BJ (cell line): ENCODE results near the gene PAK5. TPM values are rescaled to one million over a fixed set of nuclear protein-coding genes. Genes with fewer than 3 reads are reported as not detected.

Experiments
- CTCF ChIA-PET: fragments of 350-600 bp; formaldehyde crosslinking; extraction: SDS; loops from one replicate; lab custom pipeline; 2021; ENCODE audit warnings: antibody characterized with exemption, inconsistent platforms; lab: Yijun Ruan, JAX
- POLR2A ChIA-PET: fragments of 300-600 bp; sonication (Branson Sonifier 250); formaldehyde crosslinking; extraction: SDS; loops from one replicate; lab custom pipeline; 2021; ENCODE audit warnings: antibody characterized with exemption; lab: Charles Lee
- DNase-seq: peaks from one replicate; pipeline ENCODE4 v3.0.0-alpha.2; 2011; ENCODE audit warnings: low read depth
- H3K27me3 ChIP-seq: 2 replicates; pipeline ENCODE4 v1.6.0; 2011; ENCODE audit warnings: low read length; ENCODE audit not compliant: control insufficient read depth, insufficient read depth
- H3K36me3 ChIP-seq: 2 replicates; pipeline ENCODE4 v1.5.1; 2011; ENCODE audit warnings: low read length; ENCODE audit not compliant: control insufficient read depth, insufficient read depth
- H3K4me3 ChIP-seq: 2 replicates; pipeline ENCODE4 v1.5.1; 2011; ENCODE audit warnings: low read depth, mild to moderate bottlenecking, control low read depth, low read length
- CTCF ChIP-seq: IDR thresholded peaks from 2 replicates; pipeline ENCODE4 v1.5.1; 2011; ENCODE audit warnings: low read depth, mild to moderate bottlenecking, control low read depth, inconsistent platforms, low read length, moderate library complexity; ENCODE audit not compliant: insufficient read depth
- polyA plus RNA-seq: library from polyadenylated mRNA; depleted of rRNA; stranded (reverse); fragments of >200 nt; gene quantifications from 2 replicates; pipeline ENCODE4 v1.2.3, GENCODE V29; 2011

PAK5 gene
- polyA plus RNA-seq, 1 experiment: not detected

GRCh38 chr20:9503526-9504245 lies 335.2 kb downstream of the PAK5 start:
- no peak for DNase-seq
- Histone ChIP-seq H3K36me3 (no peaks in the 10 kb centered on the region), H3K27me3 (peaks cover 30% of the 10 kb centered on the region), H3K4me3 (no peak overlapping the region)
- POLR2A ChIA-PET: no interaction called here
- no peak for TF ChIP-seq CTCF
- CTCF ChIA-PET: interaction anchor here (0.7 to 2.8 kb wide), 4 partner anchors 20 to 100 kb away, joined by 3 to 11 read pairs (median 4); no protein-coding TSS in a partner anchor

GRCh38 chr20:9501473-9501872 lies 337.4 kb downstream of the PAK5 start:
- no peak for TF ChIP-seq CTCF

GRCh38 chr20:9500121-9500520 lies 338.8 kb downstream of the PAK5 start:
- Histone ChIP-seq H3K27me3 (peaks cover 3% of the 10 kb centered on the region; the same call in 1 of the 2 replicates), H3K36me3 (no peaks in the 10 kb centered on the region), H3K4me3 (no peak overlapping the region)
- no peak for DNase-seq
- CTCF ChIA-PET: interaction anchor here (1.2 to 1.6 kb wide), 3 partner anchors 14 to 478 kb away, joined by 3 to 6 read pairs (median 3); no protein-coding TSS in a partner anchor
- POLR2A ChIA-PET: no interaction called here
- no peak for TF ChIP-seq CTCF

More at GRCh38 chr20:9501473-9501872, 337.4 kb downstream of the PAK5 start:
- ChIA-PET POLR2A (no interaction called here), CTCF (no interaction called here)
- H3K4me3 ChIP-seq: no peak overlapping the region
- no peaks in the 10 kb centered on the region for H3K36me3 ChIP-seq
- DNase-seq: no peak
- peaks cover 12% of the 10 kb centered on the region for H3K27me3 ChIP-seq

GRCh38 chr20:9499126-9499899 lies 339.6 kb downstream of the PAK5 start:
- TF ChIP-seq CTCF: no peak
- no peaks in the 10 kb centered on the region for H3K36me3 ChIP-seq
- H3K4me3 ChIP-seq: no peak overlapping the region
- DNase-seq: no peak
- peaks cover 2% of the 10 kb centered on the region; the same call in 1 of the 2 replicates for H3K27me3 ChIP-seq
- POLR2A ChIA-PET: no interaction called here
- CTCF ChIA-PET: interaction anchor here (1.2 to 1.6 kb wide), 3 partner anchors 13 to 479 kb away, joined by 3 to 6 read pairs (median 3); no protein-coding TSS in a partner anchor

- H3K4me3 ChIP-seq: no peak overlapping the region
- H3K36me3 ChIP-seq: no peaks in the 10 kb centered on the region
- ChIA-PET CTCF (no interaction called here), POLR2A (no interaction called here)
- DNase-seq: no peak
- no peak for TF ChIP-seq CTCF
- peaks cover 2% of the 10 kb centered on the region; the same call in 1 of the 2 replicates for H3K27me3 ChIP-seq
Measured at GRCh38 chr20:9498322-9498721, 340.6 kb downstream of the PAK5 start.
